Pulmonary artery endothelial cell (primary cell): Measurements from ENCODE around the gene ZNF521. TPM values are rescaled to one million over a fixed set of nuclear protein-coding genes. Genes with fewer than 3 reads are reported as not detected.

Source experiments
- DNase-seq: peaks from one replicate; pipeline ENCODE4 v3.0.0-alpha.2; 2011; ENCODE audit warnings: low read depth, low spot score
- total RNA-seq: library from RNA; depleted of rRNA; stranded (reverse); fragments of >200 nt; gene quantifications from 2 replicates; pipeline ENCODE4 v1.2.3, GENCODE V29; 2014

Gene ZNF521
- total RNA-seq, 1 donor from 2014 or later = 64.3 TPM

- DNase-seq = no peak
These were observed 274.7 kb downstream of the ZNF521 start for GRCh38 chr18:25077038-25077943.

GRCh38 chr18:25075783-25076182 is 276.2 kb downstream of the ZNF521 start:
- no peak for DNase-seq

GRCh38 chr18:25075331-25075730 is 276.6 kb downstream of the ZNF521 start:
- DNase-seq = no peak

- DNase-seq = no peak
These were observed 277.0 kb downstream of the ZNF521 start for GRCh38 chr18:25074925-25075324.

- DNase-seq = no peak
These were observed 279.8 kb downstream of the ZNF521 start for GRCh38 chr18:25072205-25072604.

GRCh38 chr18:25067275-25068025 is 284.5 kb downstream of the ZNF521 start:
- DNase-seq = no peak

GRCh38 chr18:25066516-25066915 is 285.4 kb downstream of the ZNF521 start:
- no peak for DNase-seq

GRCh38 chr18:25062720-25063119 is 289.2 kb downstream of the ZNF521 start:
- DNase-seq = no peak

GRCh38 chr18:25061395-25061794 is 290.6 kb downstream of the ZNF521 start:
- DNase-seq = no peak

GRCh38 chr18:25058521-25058920 is 293.4 kb downstream of the ZNF521 start:
- no peak for DNase-seq

- no peak for DNase-seq
These were observed 294.4 kb downstream of the ZNF521 start for GRCh38 chr18:25057491-25058050.

GRCh38 chr18:25056429-25056828 is 295.5 kb downstream of the ZNF521 start:
- DNase-seq = no peak

- DNase-seq = no peak
These were observed 296.9 kb downstream of the ZNF521 start for GRCh38 chr18:25055076-25055475.

- DNase-seq = no peak
These were observed 298.5 kb downstream of the ZNF521 start for GRCh38 chr18:25053466-25053865.

- DNase-seq = no peak
These were observed 299.4 kb downstream of the ZNF521 start for GRCh38 chr18:25052511-25052921.

- DNase-seq = no peak
These were observed 301.4 kb downstream of the ZNF521 start for GRCh38 chr18:25050605-25051004.

GRCh38 chr18:25047983-25048382 is 304.0 kb downstream of the ZNF521 start:
- DNase-seq = no peak

GRCh38 chr18:25047421-25047820 is 304.5 kb downstream of the ZNF521 start:
- DNase-seq = no peak

GRCh38 chr18:25044694-25045093 is 307.3 kb downstream of the ZNF521 start:
- no peak for DNase-seq

GRCh38 chr18:25043104-25043503 is 308.9 kb downstream of the ZNF521 start:
- DNase-seq = no peak

GRCh38 chr18:25042641-25043051 is 309.3 kb downstream of the ZNF521 start:
- peak; percentile 8 for DNase-seq

- no peak for DNase-seq
These were observed 312.2 kb downstream of the ZNF521 start for GRCh38 chr18:25039781-25040180.
